A549 (cell line): ENCODE results near the gene RTN4RL1. TPM values are rescaled to one million over a fixed set of nuclear protein-coding genes. Genes with fewer than 3 reads are reported as not detected.

Experiments used
- ATAC-seq, 2 experiments: fragments of 200-7000 bp in 1 of 2; fragments of >200 bp in 1 of 2; cut with Nextera tagmentation in 1 of 2; cut with Tn5 transposase in 1 of 2; 3 replicates each; pipeline versions ENCODE4 v1.8.0 to v1.9.1; 2018 to 2020; ENCODE audit warnings: mild to moderate bottlenecking in 1 of 2, moderate library complexity in 1 of 2
- CTCF ChIA-PET: fragments of 300-600 bp; sonication (Branson Sonifier 250); formaldehyde crosslinking; extraction: SDS; loops from one replicate; lab custom pipeline; 2021; ENCODE audit warnings: antibody characterized with exemption, inconsistent platforms; lab: Yijun Ruan, JAX
- POLR2A ChIA-PET: fragments of 350-600 bp; formaldehyde crosslinking; extraction: SDS; loops from one replicate; lab custom pipeline; 2021; ENCODE audit warnings: antibody characterized with exemption, inconsistent platforms; lab: Yijun Ruan, JAX
- DNase-seq, 2 experiments: peaks; one replicate each; pipeline versions ENCODE4 v3.0.0 to v3.0.0-alpha.2; 2011 to 2016; ENCODE audit warnings: low read depth in 1 of 2, low spot score in 1 of 2
- FAIRE-seq: peaks from 2 replicates; lab custom pipeline; 2011; peaks lifted over from hg19 to GRCh38; lab: Jason Lieb, UNC
- H3K27ac ChIP-seq, 2 experiments: fragments of >200 bp; sonication (Bioruptor Twin); formaldehyde crosslinking; 3 replicates each; pipeline ENCODE4 v1.5.1; 2016 to 2017
- H3K4me1 ChIP-seq: fragments of >200 bp; sonication (Bioruptor Twin); formaldehyde crosslinking; 3 replicates; pipeline ENCODE4 v1.6.1; 2016
- H3K4me2 ChIP-seq: fragments of >200 bp; sonication (Bioruptor Twin); formaldehyde crosslinking; 3 replicates; pipeline ENCODE4 v1.6.1; 2016
- H3K4me3 ChIP-seq: fragments of >200 bp; sonication (Bioruptor Twin); formaldehyde crosslinking; 3 replicates; pipeline ENCODE4 v1.5.1; 2016
- H3K9me3 ChIP-seq: fragments of >200 bp; sonication (Bioruptor Twin); formaldehyde crosslinking; 3 replicates; pipeline ENCODE4 v1.6.1; 2016
- ATOH8 ChIP-seq: fragments of 250-450 bp; sonication (Bioruptor Pico); IDR thresholded peaks from 2 replicates; pipeline ENCODE4 v1.5.0; 2020; ENCODE audit warnings: low read depth, mild to moderate bottlenecking, moderate library complexity
- CBX2 ChIP-seq: fragments of 200-600 bp; sonication (generic); IDR thresholded peaks from 2 replicates; pipeline ENCODE4 v1.6.1; 2016; ENCODE audit warnings: low read depth, mild to moderate bottlenecking, borderline replicate concordance
- CBX8 ChIP-seq: fragments of 200-600 bp; sonication (generic); IDR thresholded peaks from 2 replicates; pipeline ENCODE4 v1.6.1; 2016
- CHD2 ChIP-seq: fragments of 150-350 bp; IDR thresholded peaks from 2 replicates; pipeline ENCODE4 v1.6.1; 2014; ENCODE audit warnings: low read length; ENCODE audit not compliant: partially characterized antibody
- CTCF ChIP-seq: fragments of >200 bp; sonication (Bioruptor Twin); formaldehyde crosslinking; IDR thresholded peaks from 3 replicates; pipeline ENCODE4 v1.5.1; 2016
- EHMT2 ChIP-seq: fragments of 200-600 bp; sonication (generic); IDR thresholded peaks from 2 replicates; pipeline ENCODE4 v1.6.1; 2016; ENCODE audit warnings: antibody characterized with exemption, low read depth, mild to moderate bottlenecking, moderate library complexity
- EP300 ChIP-seq, 2 experiments: fragments of >200 bp; sonication (Bioruptor Twin); formaldehyde crosslinking; IDR thresholded peaks; 2 replicates in 1 of 2; 3 replicates in 1 of 2; pipeline ENCODE4 v1.6.1; 2016 to 2017
- FOSL2 ChIP-seq, 2 experiments: fragments of 450-650 bp in 1 of 2; fragments of >200 bp in 1 of 2; sonication (Bioruptor Twin) in 1 of 2; formaldehyde crosslinking; IDR thresholded peaks; 2 replicates each; pipeline versions ENCODE4 v1.5.0 to v1.6.1; 2016 to 2020; ENCODE audit warnings: mild to moderate bottlenecking in 1 of 2, moderate library complexity in 1 of 2
- GATA3 ChIP-seq: IDR thresholded peaks from 2 replicates; pipeline ENCODE4 v1.6.1; 2012; ENCODE audit warnings: borderline replicate concordance
- HES2 ChIP-seq: fragments of >200 bp; sonication (Bioruptor Twin); formaldehyde crosslinking; IDR thresholded peaks from 2 replicates; pipeline ENCODE4 v1.6.1; 2016
- HOXB13 ChIP-seq: fragments of 250-450 bp; sonication (Bioruptor Pico); IDR thresholded peaks from 2 replicates; pipeline ENCODE4 v1.5.0; 2020; ENCODE audit warnings: low read depth, mild to moderate bottlenecking, moderate library complexity
- JUN ChIP-seq, 2 experiments: fragments of >200 bp; sonication (Bioruptor Twin); formaldehyde crosslinking; IDR thresholded peaks; 2 replicates in 1 of 2; 3 replicates in 1 of 2; pipeline ENCODE4 v1.6.1; 2016 to 2017
- NFE2L2 ChIP-seq: fragments of 150-350 bp; conservative IDR thresholded peaks from 2 replicates; pipeline ENCODE4 v1.6.1; 2014; ENCODE audit warnings: low read length
- PHF8 ChIP-seq: fragments of 200-600 bp; sonication (generic); IDR thresholded peaks from 2 replicates; pipeline ENCODE4 v1.6.1; 2016; ENCODE audit warnings: low read depth, mild to moderate bottlenecking, antibody characterized with exemption, moderate library complexity, borderline replicate concordance
- POLR2AphosphoS2 ChIP-seq: conservative IDR thresholded peaks from 2 replicates; pipeline ENCODE4 v1.6.1; 2012; ENCODE audit warnings: low read length, improper control_type of control experiment, inconsistent platforms
- RAD21 ChIP-seq, 2 experiments: fragments of >200 bp in 1 of 2; sonication (Bioruptor Twin) in 1 of 2; formaldehyde crosslinking in 1 of 2; IDR thresholded peaks in 1 of 2; conservative IDR thresholded peaks in 1 of 2; 2 replicates in 1 of 2; 3 replicates in 1 of 2; pipeline ENCODE4 v1.6.1; 2012 to 2018; ENCODE audit warnings: inconsistent platforms in 1 of 2
- REST ChIP-seq: fragments of 200-600 bp; sonication (generic); IDR thresholded peaks from 2 replicates; pipeline ENCODE4 v1.6.1; 2016; ENCODE audit warnings: antibody characterized with exemption, mild to moderate bottlenecking, moderate library complexity
- RFX5 ChIP-seq: fragments of 450-650 bp; IDR thresholded peaks from 2 replicates; pipeline ENCODE4 v1.7.1; 2014; ENCODE audit warnings: antibody characterized with exemption, mild to moderate bottlenecking, moderate library complexity
- SMC3 ChIP-seq: fragments of >200 bp; sonication (Bioruptor Twin); formaldehyde crosslinking; IDR thresholded peaks from 3 replicates; pipeline ENCODE4 v1.6.1; 2018; ENCODE audit warnings: inconsistent platforms
- USF2 ChIP-seq: fragments of 450-650 bp; IDR thresholded peaks from 2 replicates; pipeline ENCODE4 v1.6.1; 2014; ENCODE audit warnings: antibody characterized with exemption
- WGBS: methylation state at CpG from one replicate; pipeline ENCODE4 v1.1.6; 2017; ENCODE audit errors: missing lambda C conversion rate; 5-methylcytosine and 5-hydroxymethylcytosine counted together
- polyA plus RNA-seq, 4 experiments: library from polyadenylated mRNA; depleted of rRNA in 3 of 4; stranded (reverse); fragments of >200 nt; fragmentation: RNase III in 1 of 4; extraction: RNeasy Plus Mini Kit Qiagen cat#74134 plus additional on column Dnase treatment in 1 of 4; gene quantifications; 2 replicates in 3 of 4; 3 replicates in 1 of 4; pipeline ENCODE4 v1.2.3, GENCODE V29; 2011 to 2017

The RTN4RL1 gene
- polyA plus RNA-seq, 2 of the 4 experiments (the other 2 are of a cell fraction), result 0.39 to 1.5 TPM

- no peak for DNase-seq
- H3K9me3 ChIP-seq, result no peaks in the 10 kb centered on the region
- no peak for TF ChIP-seq HOXB13 (CRISPR knock-in tag)
- ChIA-PET CTCF (interaction anchor here (0.5 to 9.4 kb wide), 8 partner anchors 11 to 407 kb away, joined by 3 to 420 read pairs (median 3); partner anchors contain the start of genes DPH1 and RTN4RL1), POLR2A (no interaction called here)
- FAIRE-seq, result no peak
- H3K4me1 ChIP-seq, result peaks cover 6% of the 10 kb centered on the region; the same call in 1 of the 3 replicates
- H3K4me3 ChIP-seq, result no peak overlapping the region
- WGBS, result 48% methylated on average over 8 of the region's 8 CpGs
- H3K27ac ChIP-seq, result no peak overlapping the region
- ATAC-seq, result no peak
- no peak overlapping the region for H3K4me2 ChIP-seq
Measured at GRCh38 chr17:1914661-1915083, 110.5 kb downstream of the RTN4RL1 start.

GRCh38 chr17:1913702-1914101 lies 111.4 kb downstream of the RTN4RL1 start:
- FAIRE-seq (no peak), DNase-seq (no peak), ATAC-seq (no peak)
- Histone ChIP-seq H3K4me1 (peaks cover 6% of the 10 kb centered on the region; the same call in 1 of the 3 replicates), H3K4me3 (no peak overlapping the region), H3K4me2 (no peak overlapping the region), H3K9me3 (no peaks in the 10 kb centered on the region), H3K27ac (no peak overlapping the region)
- POLR2A ChIA-PET, result no interaction called here
- TF ChIP-seq RFX5 (no peak), CTCF (no peak), CHD2 (no peak), CBX2 (no peak), EHMT2 (no peak), RAD21 (conservative IDR thresholded peaks at IDR 0.05 in 1 of 2, IDR thresholded peaks at IDR 0.05 in 1 of 2) (no peak), HES2 (no peak)
- WGBS, result 70% methylated on average over 14 of the region's 14 CpGs
- CTCF ChIA-PET, result interaction anchor here (2.0 to 9.4 kb wide), 2 partner anchors 107 to 114 kb away, joined by 5 to 420 read pairs; partner anchors contain the start of genes DPH1 and RTN4RL1

GRCh38 chr17:1912146-1912545 lies 113.0 kb downstream of the RTN4RL1 start:
- ChIA-PET POLR2A (no interaction called here), CTCF (interaction anchor here (0.7 to 9.4 kb wide), 8 partner anchors 8 to 129 kb away, joined by 3 to 420 read pairs (median 5); partner anchors contain the start of genes DPH1, OVCA2 and RTN4RL1)
- ATAC-seq, result no peak

More at GRCh38 chr17:1912146-1912545, 113.0 kb downstream of the RTN4RL1 start:
- no peaks in the 10 kb centered on the region for H3K9me3 ChIP-seq
- H3K4me3 ChIP-seq, result no peak overlapping the region
- DNase-seq (no peak), FAIRE-seq (no peak)
- no peak overlapping the region for H3K4me2 ChIP-seq
- TF ChIP-seq CTCF (no peak), SMC3 (no peak), JUN (IDR thresholded peaks at IDR 0.05) (no peak), ATOH8 (CRISPR knock-in tag) (no peak), FOSL2 (IDR thresholded peaks at IDR 0.05) (no peak), FOSL2 (CRISPR knock-in tag; IDR thresholded peaks at IDR 0.05) (no peak), RFX5 (no peak), CBX8 (no peak), GATA3 (no peak), POLR2AphosphoS2 (no peak), PHF8 (no peak), USF2 (no peak), NFE2L2 (no peak), REST (no peak), EP300 (IDR thresholded peaks at IDR 0.05) (no peak), HES2 (no peak)
- WGBS, result 39% methylated on average over 7 of the region's 7 CpGs
- no peak overlapping the region for H3K27ac ChIP-seq
- peaks cover 9% of the 10 kb centered on the region; the same call in 1 of the 3 replicates for H3K4me1 ChIP-seq
